Mucosa of rectum (tissue), 2 donors: Measurements from ENCODE around the gene DUSP12.

Experiments used
- H3K27ac ChIP-seq, 2 donors: one replicate each; pipeline ENCODE4 v1.7.0; 2013; ENCODE audit warnings: inconsistent platforms in 2 of 2, low read depth in 2 of 2, low read length in 2 of 2
- H3K27me3 ChIP-seq, 2 donors: one replicate each; pipeline ENCODE4 v1.7.0; 2013; ENCODE audit warnings: low read length in 2 of 2; ENCODE audit not compliant: control insufficient read depth in 2 of 2, insufficient read depth in 2 of 2
- H3K36me3 ChIP-seq, 2 donors: one replicate each; pipeline ENCODE4 v1.7.0; 2013; ENCODE audit warnings: low read length in 2 of 2; ENCODE audit not compliant: control insufficient read depth in 2 of 2, insufficient read depth in 2 of 2
- H3K4me1 ChIP-seq, 2 donors: one replicate each; pipeline ENCODE4 v1.7.0; 2013; ENCODE audit warnings: low read length in 2 of 2, mild to moderate bottlenecking in 1 of 2; ENCODE audit not compliant: control insufficient read depth in 2 of 2, insufficient read depth in 2 of 2
- H3K4me3 ChIP-seq, 2 donors: one replicate each; pipeline ENCODE4 v1.7.0; 2013; ENCODE audit warnings: low read length in 2 of 2
- H3K9ac ChIP-seq, 2 donors: one replicate each; pipeline ENCODE4 v1.7.0; 2013; ENCODE audit warnings: low read length in 2 of 2, low read depth in 1 of 2, mild to moderate bottlenecking in 1 of 2
- H3K9me3 ChIP-seq, 2 donors: one replicate each; pipeline ENCODE4 v1.7.0; 2013; ENCODE audit warnings: low read length in 2 of 2; ENCODE audit not compliant: control insufficient read depth in 2 of 2
- donor health status: healthy.
- donor health status: Normal muscosa, but diverticular disease.

DUSP12 gene

GRCh38 chr1:161727256-161727924 is 22.2 kb upstream of the DUSP12 start:
- H3K27me3 ChIP-seq: peaks cover 14 to 18% of the 10 kb centered on the region in 2 donors
- H3K4me1 ChIP-seq: peaks cover 6 to 8% of the 10 kb centered on the region in 2 donors
- peak overlapping the region; percentile 71 to 76 for H3K4me3 ChIP-seq
- no peaks in the 10 kb centered on the region for H3K36me3 ChIP-seq
- H3K9me3 ChIP-seq: no peaks in the 10 kb centered on the region
- H3K27ac ChIP-seq: peak overlapping the region; percentile 75 to 83
- H3K9ac ChIP-seq: peak overlapping the region; percentile 69 to 70

GRCh38 chr1:161728376-161729226 is 21.0 kb upstream of the DUSP12 start:
- no peaks in the 10 kb centered on the region for H3K36me3 ChIP-seq
- no peak overlapping the region for H3K9ac ChIP-seq
- H3K27ac ChIP-seq: no peak overlapping the region

GRCh38 chr1:161730050-161730564 is 19.5 kb upstream of the DUSP12 start:
- peaks cover 6 to 8% of the 10 kb centered on the region in 2 donors for H3K4me1 ChIP-seq
- no peak overlapping the region for H3K27ac ChIP-seq
- no peak overlapping the region for H3K4me3 ChIP-seq

More at GRCh38 chr1:161728376-161729226, 21.0 kb upstream of the DUSP12 start:
- H3K4me1 ChIP-seq: peaks cover 6 to 8% of the 10 kb centered on the region in 2 donors
- no peak overlapping the region for H3K4me3 ChIP-seq
- H3K9me3 ChIP-seq: no peaks in the 10 kb centered on the region
- H3K27me3 ChIP-seq: peaks cover 14 to 21% of the 10 kb centered on the region in 2 donors

GRCh38 chr1:161731241-161731640 is 18.3 kb upstream of the DUSP12 start:
- Histone ChIP-seq H3K27ac (no peak overlapping the region), H3K9me3 (no peaks in the 10 kb centered on the region), H3K4me1 (peaks cover under 1 to 6% of the 10 kb centered on the region in 2 donors), H3K36me3 (no peaks in the 10 kb centered on the region), H3K4me3 (no peak overlapping the region), H3K27me3 (peaks cover 5 to 13% of the 10 kb centered on the region in 2 donors), H3K9ac (no peak overlapping the region)

More at GRCh38 chr1:161730050-161730564, 19.5 kb upstream of the DUSP12 start:
- Histone ChIP-seq H3K27me3 (peaks cover 8 to 21% of the 10 kb centered on the region in 2 donors), H3K9me3 (no peaks in the 10 kb centered on the region), H3K9ac (no peak overlapping the region), H3K36me3 (no peaks in the 10 kb centered on the region)

- Histone ChIP-seq H3K36me3 (no peaks in the 10 kb centered on the region), H3K4me3 (no peak overlapping the region), H3K4me1 (peaks cover 0 to 6% of the 10 kb centered on the region in 2 donors), H3K9me3 (no peaks in the 10 kb centered on the region), H3K9ac (no peak overlapping the region), H3K27ac (no peak overlapping the region), H3K27me3 (peaks cover 5 to 10% of the 10 kb centered on the region in 2 donors)
These were observed 17.4 kb upstream of the DUSP12 start for GRCh38 chr1:161731981-161732718.

GRCh38 chr1:161733526-161733925 is 16.1 kb upstream of the DUSP12 start:
- Histone ChIP-seq H3K4me1 (no peaks in the 10 kb centered on the region), H3K4me3 (no peak overlapping the region), H3K9ac (no peak overlapping the region), H3K27me3 (peaks cover 5 to 6% of the 10 kb centered on the region in 2 donors), H3K36me3 (no peaks in the 10 kb centered on the region), H3K9me3 (no peaks in the 10 kb centered on the region), H3K27ac (no peak overlapping the region)

GRCh38 chr1:161735837-161736236 is 13.7 kb upstream of the DUSP12 start:
- Histone ChIP-seq H3K36me3 (no peaks in the 10 kb centered on the region), H3K4me3 (no peak overlapping the region), H3K27ac (no peak overlapping the region), H3K4me1 (peaks cover 0 to 4% of the 10 kb centered on the region in 2 donors), H3K9ac (no peak overlapping the region), H3K9me3 (no peaks in the 10 kb centered on the region), H3K27me3 (peaks cover 2 to 3% of the 10 kb centered on the region in 2 donors)

GRCh38 chr1:161736335-161736969 is 13.1 kb upstream of the DUSP12 start:
- peaks cover 2 to 3% of the 10 kb centered on the region in 2 donors for H3K27me3 ChIP-seq
- H3K27ac ChIP-seq: no peak overlapping the region
- H3K9me3 ChIP-seq: no peaks in the 10 kb centered on the region
- no peak overlapping the region for H3K9ac ChIP-seq
- H3K4me3 ChIP-seq: no peak overlapping the region
- no peaks in the 10 kb centered on the region for H3K36me3 ChIP-seq
- peaks cover 0 to 4% of the 10 kb centered on the region in 2 donors for H3K4me1 ChIP-seq

GRCh38 chr1:161737625-161738024 is 12.0 kb upstream of the DUSP12 start:
- Histone ChIP-seq H3K36me3 (no peaks in the 10 kb centered on the region), H3K27ac (no peak overlapping the region), H3K9me3 (no peaks in the 10 kb centered on the region), H3K9ac (no peak overlapping the region), H3K27me3 (peaks cover 0 to 3% of the 10 kb centered on the region in 2 donors), H3K4me3 (no peak overlapping the region), H3K4me1 (peaks cover 0 to 4% of the 10 kb centered on the region in 2 donors)
